Brain microvascular endothelial cell (primary cell): Measurements from ENCODE around the gene GRID2IP.

Experiments used
- DNase-seq: peaks from one replicate; pipeline ENCODE4 v3.0.0-alpha.2; 2020
- H3K27ac ChIP-seq: fragments of 250-450 bp; sonication (Bioruptor Pico); 2 replicates; pipeline ENCODE4 v1.5.1; 2020; ENCODE audit warnings: mild to moderate bottlenecking, moderate library complexity
- H3K27me3 ChIP-seq: fragments of 250-450 bp; sonication (Bioruptor Pico); replicated peaks from 2 replicates; pipeline ENCODE4 v1.5.1; 2020; ENCODE audit warnings: mild to moderate bottlenecking
- H3K36me3 ChIP-seq: fragments of 250-450 bp; sonication (Bioruptor Pico); replicated peaks from 2 replicates; pipeline ENCODE4 v1.5.1; 2020; ENCODE audit warnings: mild to moderate bottlenecking
- H3K4me3 ChIP-seq: 2 replicates; pipeline ENCODE4 v1.5.1; 2011; ENCODE audit warnings: low read depth, mild to moderate bottlenecking, control low read depth, low read length, moderate library complexity
- in situ Hi-C: cut with HindIII; loops from 2 replicates; pipeline ENCODE4 v1.10.0; 2017; ENCODE audit warnings: low sequenced_read_pairs, low pct_ligation_motif_present
- TF ChIP-seq, protein P1 (sequence below): IDR thresholded peaks from 2 replicates; pipeline ENCODE4 v1.5.1; 2011; ENCODE audit warnings: low read depth, mild to moderate bottlenecking, moderate library complexity, low read length, control low read depth, inconsistent platforms; ENCODE audit errors: missing control alignments

The GRID2IP gene

DNA sequence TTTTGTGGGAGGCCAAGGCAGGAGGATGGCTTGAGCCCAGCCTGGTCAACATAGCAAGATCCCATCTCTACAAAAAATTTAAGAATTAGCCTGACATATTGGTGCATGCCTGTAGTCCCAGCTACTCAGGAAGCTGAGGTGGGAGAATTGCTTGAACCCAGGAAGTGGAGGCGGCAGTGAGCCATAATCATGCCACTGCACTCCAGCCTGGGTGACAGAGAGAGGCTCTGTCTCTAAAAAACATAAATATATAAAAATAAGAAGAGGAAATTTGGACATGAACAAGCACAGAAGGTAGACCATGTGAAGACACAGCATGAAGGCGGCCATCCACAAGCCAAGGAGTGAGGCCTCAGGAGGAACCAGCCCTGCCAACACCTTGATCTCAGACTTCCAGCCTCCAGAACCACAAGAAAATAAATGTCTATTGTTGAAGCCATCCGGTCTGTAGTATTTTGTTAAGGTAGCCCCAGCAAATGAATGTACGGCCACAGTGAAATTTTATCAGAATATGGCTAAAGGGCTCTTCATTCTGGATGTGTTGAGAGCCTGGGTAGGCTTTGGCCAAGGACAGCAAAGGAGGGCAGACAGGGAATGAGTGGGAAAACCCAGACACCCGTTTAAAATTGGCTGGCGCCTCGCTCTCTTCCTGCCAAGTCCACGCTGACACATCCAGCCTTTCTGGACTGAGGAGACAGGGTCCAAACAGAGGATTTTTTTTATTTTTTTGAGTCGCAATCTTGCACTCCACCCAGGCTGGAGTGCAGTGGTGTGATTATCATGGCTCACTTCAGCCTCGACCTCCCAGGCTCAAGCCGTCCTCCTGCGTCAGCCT lies 12.9 kb upstream of the GRID2IP start:
- in situ Hi-C loops = no loop called here
- Histone ChIP-seq H3K4me3 (no peak overlapping the region), H3K27ac (no peak overlapping the region), H3K27me3 (no peaks in the 10 kb centered on the region), H3K36me3 (no peaks in the 10 kb centered on the region)
- DNase-seq = no peak
- TF ChIP-seq, protein P1, sequence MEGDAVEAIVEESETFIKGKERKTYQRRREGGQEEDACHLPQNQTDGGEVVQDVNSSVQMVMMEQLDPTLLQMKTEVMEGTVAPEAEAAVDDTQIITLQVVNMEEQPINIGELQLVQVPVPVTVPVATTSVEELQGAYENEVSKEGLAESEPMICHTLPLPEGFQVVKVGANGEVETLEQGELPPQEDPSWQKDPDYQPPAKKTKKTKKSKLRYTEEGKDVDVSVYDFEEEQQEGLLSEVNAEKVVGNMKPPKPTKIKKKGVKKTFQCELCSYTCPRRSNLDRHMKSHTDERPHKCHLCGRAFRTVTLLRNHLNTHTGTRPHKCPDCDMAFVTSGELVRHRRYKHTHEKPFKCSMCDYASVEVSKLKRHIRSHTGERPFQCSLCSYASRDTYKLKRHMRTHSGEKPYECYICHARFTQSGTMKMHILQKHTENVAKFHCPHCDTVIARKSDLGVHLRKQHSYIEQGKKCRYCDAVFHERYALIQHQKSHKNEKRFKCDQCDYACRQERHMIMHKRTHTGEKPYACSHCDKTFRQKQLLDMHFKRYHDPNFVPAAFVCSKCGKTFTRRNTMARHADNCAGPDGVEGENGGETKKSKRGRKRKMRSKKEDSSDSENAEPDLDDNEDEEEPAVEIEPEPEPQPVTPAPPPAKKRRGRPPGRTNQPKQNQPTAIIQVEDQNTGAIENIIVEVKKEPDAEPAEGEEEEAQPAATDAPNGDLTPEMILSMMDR = no peak

DNA sequence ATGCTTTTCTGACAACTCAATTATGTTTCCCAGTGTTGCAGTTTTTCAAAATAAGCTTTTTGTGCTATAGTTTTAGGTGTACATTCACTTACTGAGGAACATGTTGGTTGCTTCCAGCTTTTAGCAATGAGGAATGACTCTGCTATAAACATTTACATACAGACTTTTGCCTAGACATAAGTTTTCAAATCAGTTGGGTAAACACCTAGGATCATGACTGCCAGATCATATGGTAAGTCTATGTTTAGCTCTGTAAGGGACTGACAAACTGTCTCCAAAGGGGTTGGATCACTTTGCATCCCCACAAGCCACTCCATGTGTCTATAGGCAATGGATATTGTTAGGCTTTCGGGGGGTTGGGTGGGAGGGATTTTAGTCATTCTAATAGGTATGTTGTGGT lies 10.8 kb upstream of the GRID2IP start:
- DNase-seq = no peak
- in situ Hi-C loops = no loop called here
- TF ChIP-seq, protein P1 = no peak

DNA sequence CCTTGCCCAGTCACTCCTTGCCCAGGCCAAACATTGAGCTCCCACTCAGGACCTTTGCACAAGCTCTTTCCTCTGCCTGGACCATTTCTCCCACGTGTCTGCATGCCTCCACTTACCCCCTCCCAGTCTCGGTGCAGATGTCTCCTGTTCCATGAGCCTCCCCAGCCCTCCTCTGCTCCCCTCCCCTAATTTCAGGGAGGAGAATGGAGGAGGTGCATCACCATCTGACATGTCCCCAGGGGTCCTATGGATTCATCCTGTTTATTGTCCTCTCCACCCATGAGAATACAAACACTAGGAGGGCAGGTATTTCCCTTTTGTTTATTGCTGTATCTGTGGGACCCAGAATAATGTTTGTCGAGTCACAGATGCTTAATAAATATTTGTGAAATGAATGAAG lies 8.6 kb upstream of the GRID2IP start:
- no peak for DNase-seq
- Histone ChIP-seq H3K27me3 (no peaks in the 10 kb centered on the region), H3K4me3 (no peak overlapping the region), H3K27ac (no peak overlapping the region), H3K36me3 (no peaks in the 10 kb centered on the region)
- in situ Hi-C loops = no loop called here
- TF ChIP-seq, protein P1 = no peak

More for the DNA sequence above, 10.8 kb upstream of the GRID2IP start:
- H3K36me3 ChIP-seq = no peaks in the 10 kb centered on the region
- no peak overlapping the region for H3K27ac ChIP-seq
- H3K4me3 ChIP-seq = no peak overlapping the region
- no peaks in the 10 kb centered on the region for H3K27me3 ChIP-seq

DNA sequence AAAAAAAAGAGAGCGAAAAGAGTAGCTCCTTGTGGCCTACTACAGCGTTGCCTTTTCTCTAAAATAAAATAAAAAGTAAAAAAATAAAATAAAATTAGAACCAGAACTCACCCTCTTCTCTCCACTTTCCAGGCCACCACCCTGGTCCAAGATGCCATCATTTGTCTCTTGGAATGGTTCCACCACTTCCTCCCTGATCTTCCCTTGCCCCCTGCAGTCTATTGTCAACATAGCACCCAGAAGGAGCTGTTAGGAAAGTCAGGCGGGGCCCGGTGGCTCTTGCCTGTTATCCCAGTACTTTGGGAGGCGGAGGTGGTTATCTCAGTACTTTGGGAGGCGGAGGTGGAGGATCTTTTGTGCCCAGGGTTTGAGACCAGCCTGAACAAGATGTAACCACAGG lies 7.6 kb upstream of the GRID2IP start:
- H3K27ac ChIP-seq = no peak overlapping the region
- H3K27me3 ChIP-seq = no peaks in the 10 kb centered on the region
- H3K4me3 ChIP-seq = no peak overlapping the region
- no peaks in the 10 kb centered on the region for H3K36me3 ChIP-seq
- in situ Hi-C loops = no loop called here
- DNase-seq = peak; percentile 18
- TF ChIP-seq, protein P1 = peak; percentile 65

DNA sequence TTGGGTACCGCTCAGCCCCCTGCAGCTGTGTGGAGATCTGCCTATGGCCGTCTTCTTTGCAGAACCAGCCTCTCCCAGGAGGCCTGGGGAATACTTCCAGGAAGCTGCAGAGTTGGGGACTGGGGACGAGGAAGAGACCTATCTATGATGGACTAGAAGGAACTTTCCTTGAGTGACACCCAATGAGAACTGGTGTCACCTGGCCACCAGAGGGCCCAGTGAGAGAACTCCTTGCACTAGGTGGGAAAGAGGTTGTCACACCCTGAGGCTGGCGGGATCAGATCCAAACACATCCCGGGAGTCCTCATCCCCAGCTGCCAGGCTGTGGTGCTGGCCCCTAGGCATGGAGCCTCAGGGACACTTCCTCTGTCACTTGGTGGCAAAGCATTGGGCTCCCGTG lies 4.9 kb upstream of the GRID2IP start:
- H3K4me3 ChIP-seq = no peak overlapping the region
- no peaks in the 10 kb centered on the region for H3K27me3 ChIP-seq
- DNase-seq = no peak
- no peak overlapping the region for H3K27ac ChIP-seq
- TF ChIP-seq, protein P1 = peak; percentile 7
- H3K36me3 ChIP-seq = no peaks in the 10 kb centered on the region
- in situ Hi-C loops = no loop called here

DNA sequence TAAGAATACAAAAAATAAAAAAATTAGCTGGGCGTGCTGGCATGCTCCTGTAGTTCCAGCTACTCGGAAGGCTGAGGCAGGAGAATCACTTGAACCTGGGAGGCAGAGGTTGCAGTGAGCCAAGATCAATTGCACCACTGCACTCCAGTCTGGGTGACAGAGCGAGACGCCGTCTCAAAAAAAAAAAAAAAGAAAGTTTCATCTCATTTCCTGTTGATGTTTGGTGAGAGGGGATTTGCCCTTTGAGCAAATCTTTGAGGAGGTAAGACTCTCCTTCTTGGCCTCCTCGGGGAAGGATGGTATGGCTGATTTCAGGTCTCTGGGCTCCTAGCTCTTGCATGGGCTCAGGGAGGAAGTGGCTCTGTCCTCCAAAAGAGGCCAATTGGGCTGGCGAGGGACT lies 3.6 kb upstream of the GRID2IP start:
- Histone ChIP-seq H3K27me3 (no peaks in the 10 kb centered on the region), H3K27ac (no peak overlapping the region), H3K36me3 (no peaks in the 10 kb centered on the region), H3K4me3 (no peak overlapping the region)
- in situ Hi-C loops = no loop called here
- TF ChIP-seq, protein P1 = no peak
- DNase-seq = no peak
